ENCODE measurements around the gene STXBP6. TPM values are rescaled to one million over a fixed set of nuclear protein-coding genes. Genes with fewer than 3 reads are reported as not detected.

The STXBP6 gene
- 10 to 100 TPM; 12.2 to 49.0 (median 24.4) TPM for total RNA-seq
- 10 to 100 TPM; 20.6 to 44.2 TPM for polyA plus RNA-seq
- long read RNA-seq, donor 1, full-length matches to known transcripts, result 62 of 81 reads
- long read RNA-seq, donor 1, partial matches to known transcripts, result 4 of 81 reads
- long read RNA-seq, donor 1, other reads (novel, unspliced or antisense), result 15 of 81 reads
- long read RNA-seq, donor 2, full-length matches to known transcripts, result 30 of 50 reads
- long read RNA-seq, donor 2, partial matches to known transcripts, result 7 of 50 reads
- long read RNA-seq, donor 2, other reads (novel, unspliced or antisense), result 13 of 50 reads
- long read RNA-seq, donor 3, full-length matches to known transcripts, result 7 of 15 reads
- long read RNA-seq, donor 3, partial matches to known transcripts, result 0 of 15 reads
- long read RNA-seq, donor 3, other reads (novel, unspliced or antisense), result 8 of 15 reads

DNA sequence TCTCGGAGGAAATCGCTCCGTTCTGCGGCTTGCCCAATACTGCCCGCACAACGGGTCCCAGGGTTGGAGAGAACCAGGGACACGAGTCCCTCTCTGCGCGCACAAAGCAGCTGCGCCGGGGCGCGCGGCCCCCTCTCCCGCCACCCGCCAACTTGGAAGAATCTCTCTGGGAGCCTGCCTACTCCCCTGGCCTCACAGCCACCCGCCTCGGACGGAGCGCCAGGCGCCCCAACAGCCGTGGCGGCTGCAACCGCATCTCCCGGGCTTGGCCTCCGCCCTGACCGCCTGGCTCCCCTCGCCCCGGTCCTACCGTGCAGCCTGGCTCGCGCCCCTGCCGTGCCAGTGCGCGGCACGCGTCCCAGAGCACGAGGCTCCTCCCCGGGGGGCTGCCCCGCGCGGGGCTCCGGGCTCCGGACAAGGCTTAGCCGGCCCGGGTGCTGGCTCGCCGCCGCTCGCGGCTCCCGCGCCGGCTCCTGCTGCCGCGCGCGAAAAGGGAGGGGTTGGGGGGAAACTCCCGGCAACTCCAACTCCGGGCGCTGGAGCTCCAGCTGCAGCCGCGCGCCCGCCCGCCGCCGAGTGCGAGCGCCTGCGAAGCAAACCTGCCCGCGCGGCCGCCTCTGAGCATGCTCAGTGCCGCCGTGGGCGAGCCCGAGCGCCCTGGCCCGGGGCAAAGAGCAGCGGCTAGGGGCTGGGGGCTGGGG lies at the start of gene STXBP6:
Gene STXBP6, minus strand, starts transcription at position 580 of the 701 bp plus-strand sequence. CDS start 75,329 bp downstream, outside the sequence.
- H3K36me3 ChIP-seq, result no peaks in the 10 kb centered on the region
- TF ChIP-seq, protein P1, sequence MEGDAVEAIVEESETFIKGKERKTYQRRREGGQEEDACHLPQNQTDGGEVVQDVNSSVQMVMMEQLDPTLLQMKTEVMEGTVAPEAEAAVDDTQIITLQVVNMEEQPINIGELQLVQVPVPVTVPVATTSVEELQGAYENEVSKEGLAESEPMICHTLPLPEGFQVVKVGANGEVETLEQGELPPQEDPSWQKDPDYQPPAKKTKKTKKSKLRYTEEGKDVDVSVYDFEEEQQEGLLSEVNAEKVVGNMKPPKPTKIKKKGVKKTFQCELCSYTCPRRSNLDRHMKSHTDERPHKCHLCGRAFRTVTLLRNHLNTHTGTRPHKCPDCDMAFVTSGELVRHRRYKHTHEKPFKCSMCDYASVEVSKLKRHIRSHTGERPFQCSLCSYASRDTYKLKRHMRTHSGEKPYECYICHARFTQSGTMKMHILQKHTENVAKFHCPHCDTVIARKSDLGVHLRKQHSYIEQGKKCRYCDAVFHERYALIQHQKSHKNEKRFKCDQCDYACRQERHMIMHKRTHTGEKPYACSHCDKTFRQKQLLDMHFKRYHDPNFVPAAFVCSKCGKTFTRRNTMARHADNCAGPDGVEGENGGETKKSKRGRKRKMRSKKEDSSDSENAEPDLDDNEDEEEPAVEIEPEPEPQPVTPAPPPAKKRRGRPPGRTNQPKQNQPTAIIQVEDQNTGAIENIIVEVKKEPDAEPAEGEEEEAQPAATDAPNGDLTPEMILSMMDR (IDR thresholded peaks at IDR 0.05), result peak in 1 of 9 donors; percentile 6
- H3K4me1 ChIP-seq, result peaks cover 0 to 42% (median 33%) of the 10 kb centered on the region in 9 donors
- 0% methylated on average over 73 to 82 of the region's 82 CpGs for WGBS, 2 donors
- intact Hi-C loops (cut with DNase I), result loop anchor here (1.0 to 10.0 kb wide), 10 partner anchors 62 to 317 kb away; no protein-coding TSS in a partner anchor
- H3K4me3 ChIP-seq, result peak within 1 kb of the TSS; percentile 30 to 83 (median 77)
- peak; percentile 79 to 92 (median 88) for ATAC-seq
- H3K27ac ChIP-seq, result peak within 1 kb of the TSS; percentile 70 to 95 (median 89)
- peaks cover 0 to 61% (median 0%) of the 10 kb centered on the region in 7 donors for H3K27me3 ChIP-seq
- DNase-seq, result peak; percentile 74 to 83
- no peaks in the 10 kb centered on the region for H3K9me3 ChIP-seq

DNA sequence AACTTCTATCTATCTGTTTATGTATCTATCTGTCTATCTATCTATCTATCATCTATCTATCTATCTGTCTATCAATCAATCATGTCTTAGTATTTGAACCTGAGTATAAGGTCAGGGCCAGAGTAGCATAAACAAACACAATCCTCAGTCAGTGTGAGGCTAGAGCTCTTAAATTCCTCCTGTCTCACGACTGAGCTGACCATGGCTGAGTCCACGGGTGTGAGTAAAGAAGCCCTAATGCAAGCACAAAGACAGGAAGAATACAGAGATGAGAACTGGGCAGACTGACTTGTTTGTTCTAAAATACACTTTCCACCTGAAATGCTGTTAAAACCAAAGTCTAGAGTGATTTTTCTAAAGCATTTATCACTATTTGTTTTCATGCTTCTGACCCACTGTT lies 47.2 kb upstream of the STXBP6 start:
- ATAC-seq (no peak), DNase-seq (no peak)
- H3K4me1 ChIP-seq, result no peaks in the 10 kb centered on the region
- 67 to 68% methylated on average over 2 of the region's 2 CpGs for WGBS, 2 donors
- no peak overlapping the region for H3K27ac ChIP-seq
- H3K4me3 ChIP-seq, result no peak overlapping the region
- TF ChIP-seq, protein P1 (IDR thresholded peaks at IDR 0.05), result no peak
- no peaks in the 10 kb centered on the region for H3K27me3 ChIP-seq
- H3K36me3 ChIP-seq, result no peaks in the 10 kb centered on the region
- intact Hi-C loops (cut with DNase I), result no loop called here
- H3K9me3 ChIP-seq, result peaks cover 0 to 8% (median 0%) of the 10 kb centered on the region in 11 donors

DNA sequence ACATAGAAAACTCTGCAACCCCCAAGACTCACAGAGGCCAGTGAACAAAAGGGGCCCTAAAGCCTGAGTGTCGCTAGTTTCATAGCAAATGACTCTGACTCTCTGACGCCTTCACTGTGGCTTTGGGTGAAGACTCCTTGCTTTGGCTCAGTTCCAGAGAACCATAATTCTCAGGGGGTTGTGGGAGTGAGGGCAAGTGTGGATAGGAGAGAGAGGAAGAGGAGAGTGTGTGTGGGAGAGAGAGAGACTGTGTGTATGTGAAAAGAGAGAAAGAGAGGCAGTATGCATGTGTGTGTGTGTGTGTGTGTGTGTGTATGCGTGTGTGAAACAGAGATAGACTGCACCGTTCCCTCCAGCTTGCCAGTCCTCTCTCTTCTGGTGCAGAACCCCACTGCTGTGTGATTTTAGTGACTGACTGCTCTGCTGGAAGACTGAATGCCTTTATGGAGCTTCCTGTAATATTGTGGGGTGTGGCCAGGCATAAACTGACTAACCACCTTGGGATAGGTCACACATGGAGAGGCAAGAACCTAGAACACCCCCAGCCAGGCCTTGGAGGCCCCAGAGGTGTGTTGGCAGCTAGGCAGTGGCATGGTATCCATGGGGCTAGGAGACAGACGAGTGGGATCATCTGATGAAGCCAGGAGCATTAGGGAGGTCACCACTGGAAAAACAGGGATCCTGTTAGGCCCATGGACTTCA lies 45.9 kb upstream of the STXBP6 start:
- intact Hi-C loops (cut with DNase I), result no loop called here
- TF ChIP-seq, protein P1 (IDR thresholded peaks at IDR 0.05), result no peak
- WGBS, 2 donors, result 58 to 59% methylated on average over 5 of the region's 5 CpGs
- peaks cover 0 to 2% (median 0%) of the 10 kb centered on the region in 9 donors for H3K4me1 ChIP-seq
- H3K4me3 ChIP-seq, result no peak overlapping the region
- no peaks in the 10 kb centered on the region for H3K27me3 ChIP-seq
- no peaks in the 10 kb centered on the region for H3K36me3 ChIP-seq
- peaks cover 0 to 8% (median 0%) of the 10 kb centered on the region in 11 donors for H3K9me3 ChIP-seq
- no peak for DNase-seq
- peak in 1 of 8 donors; percentile 20 for ATAC-seq
- no peak overlapping the region for H3K27ac ChIP-seq
